Stimulated activated CD4-positive, alpha-beta T cell treated with anti-CD3 and anti-CD28 coated beads, Interleukin-15, amount 100 ng/mL, for 24 hours (primary cell): ENCODE measurements around the gene CRYGN.

Source experiments
- DNase-seq: peaks from one replicate; pipeline ENCODE4 v3.0.0-alpha.2; 2020

Gene CRYGN

DNA sequence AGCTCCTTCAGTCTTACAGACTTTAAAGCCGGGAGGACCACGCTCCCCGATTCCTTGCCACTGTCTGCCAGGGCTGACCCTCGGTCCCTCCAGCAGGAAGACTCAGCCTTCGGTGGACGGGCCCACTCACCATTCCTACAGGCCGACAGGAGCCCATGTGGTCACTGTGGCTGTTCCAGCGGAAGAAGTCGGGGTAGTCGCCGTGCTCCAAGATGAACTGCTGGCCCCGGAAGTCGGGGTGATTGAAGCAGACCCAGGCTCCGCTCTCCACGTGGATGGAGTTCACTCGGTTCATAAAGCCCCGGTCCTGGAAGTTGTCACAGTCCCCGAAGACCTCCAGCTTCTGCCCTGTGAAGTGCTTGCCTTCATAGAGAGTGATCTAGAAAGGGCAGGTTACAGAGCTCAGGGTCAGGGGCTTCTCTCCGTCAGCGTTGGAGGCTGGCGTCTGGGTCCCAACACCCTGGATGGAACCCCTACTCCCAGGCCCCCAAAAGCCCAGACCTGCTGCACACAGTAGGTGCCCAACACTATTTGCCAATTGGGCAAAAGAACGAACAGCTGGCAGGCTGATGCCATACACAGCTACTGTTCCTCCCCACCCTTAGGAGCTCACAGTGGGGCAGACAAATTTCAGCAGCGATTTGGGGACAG, 1.9 kb downstream of the CRYGN start:
- DNase-seq, result no peak

DNA sequence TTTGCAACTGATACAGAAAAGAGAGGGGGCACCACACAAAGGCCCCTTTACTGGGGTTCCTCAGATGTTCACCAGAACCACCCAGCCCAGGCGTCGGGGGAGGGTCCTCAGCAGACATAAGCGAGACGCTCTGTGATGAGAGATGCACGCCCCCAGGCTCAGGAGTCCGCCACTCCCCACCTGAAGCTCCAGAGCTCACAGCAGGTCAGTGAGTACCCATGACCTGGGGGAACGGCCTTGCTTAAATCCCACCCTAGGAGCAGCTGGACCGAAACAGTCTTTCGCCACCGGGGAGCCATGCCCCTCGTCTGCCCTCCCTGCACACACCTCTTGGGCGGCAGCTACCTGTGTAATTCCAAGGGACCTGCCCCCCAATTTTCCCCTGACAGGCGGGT, 2.8 kb downstream of the CRYGN start:
- DNase-seq, result no peak

DNA sequence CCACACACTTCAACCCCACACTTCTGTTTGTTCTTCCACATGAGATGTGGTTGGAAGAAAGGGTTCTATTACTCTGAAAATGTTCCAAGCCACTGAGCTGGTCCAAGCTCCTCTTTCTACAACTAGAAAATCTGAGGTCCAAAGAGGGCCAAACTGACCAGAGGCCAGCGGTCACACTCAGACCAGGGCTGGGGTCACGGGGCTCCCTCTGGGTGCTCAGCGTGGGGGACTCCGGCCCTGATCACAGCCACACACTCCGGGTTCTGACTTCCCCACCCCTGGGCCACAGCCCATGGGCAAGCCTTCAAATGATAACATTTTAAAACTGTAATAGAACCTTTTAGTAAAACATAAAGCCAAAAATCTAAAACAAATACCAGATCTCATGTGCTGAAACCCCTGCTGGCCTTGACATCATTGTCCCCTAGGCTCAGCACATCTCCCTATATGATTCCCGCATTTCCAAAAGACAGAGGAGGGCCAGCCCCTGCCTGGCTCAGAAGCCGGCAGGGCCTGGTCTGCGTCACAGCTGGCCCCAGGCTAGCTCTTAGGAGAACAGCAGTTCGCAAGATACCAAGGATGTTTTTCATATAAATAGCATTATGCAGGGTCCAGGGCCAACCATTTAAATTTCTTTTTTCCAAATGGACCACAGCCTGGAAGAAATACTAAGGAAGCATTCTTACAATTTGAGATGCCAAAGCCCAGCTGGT, 3.3 kb downstream of the CRYGN start:
- DNase-seq, result no peak

DNA sequence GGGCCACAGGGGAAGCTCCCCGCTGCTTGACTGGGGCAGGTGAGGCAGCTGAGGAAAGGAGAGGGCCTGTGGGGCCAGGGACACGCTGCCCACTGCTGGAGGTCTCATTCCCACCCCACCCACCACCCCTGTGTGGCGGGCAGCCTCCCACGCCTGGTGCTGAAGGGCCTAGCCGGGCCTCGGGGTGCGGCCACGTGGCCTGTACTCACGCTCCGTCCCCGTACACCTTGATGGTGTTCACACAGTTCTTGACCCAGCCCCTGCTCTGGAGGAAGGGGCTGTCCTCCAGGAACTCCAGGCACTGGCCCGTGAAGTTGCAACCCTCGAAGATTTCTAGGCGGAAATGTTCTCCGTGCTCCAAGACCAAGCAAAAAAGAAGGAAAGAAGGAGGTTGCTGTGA, 4.0 kb downstream of the CRYGN start:
- no peak for DNase-seq

DNA sequence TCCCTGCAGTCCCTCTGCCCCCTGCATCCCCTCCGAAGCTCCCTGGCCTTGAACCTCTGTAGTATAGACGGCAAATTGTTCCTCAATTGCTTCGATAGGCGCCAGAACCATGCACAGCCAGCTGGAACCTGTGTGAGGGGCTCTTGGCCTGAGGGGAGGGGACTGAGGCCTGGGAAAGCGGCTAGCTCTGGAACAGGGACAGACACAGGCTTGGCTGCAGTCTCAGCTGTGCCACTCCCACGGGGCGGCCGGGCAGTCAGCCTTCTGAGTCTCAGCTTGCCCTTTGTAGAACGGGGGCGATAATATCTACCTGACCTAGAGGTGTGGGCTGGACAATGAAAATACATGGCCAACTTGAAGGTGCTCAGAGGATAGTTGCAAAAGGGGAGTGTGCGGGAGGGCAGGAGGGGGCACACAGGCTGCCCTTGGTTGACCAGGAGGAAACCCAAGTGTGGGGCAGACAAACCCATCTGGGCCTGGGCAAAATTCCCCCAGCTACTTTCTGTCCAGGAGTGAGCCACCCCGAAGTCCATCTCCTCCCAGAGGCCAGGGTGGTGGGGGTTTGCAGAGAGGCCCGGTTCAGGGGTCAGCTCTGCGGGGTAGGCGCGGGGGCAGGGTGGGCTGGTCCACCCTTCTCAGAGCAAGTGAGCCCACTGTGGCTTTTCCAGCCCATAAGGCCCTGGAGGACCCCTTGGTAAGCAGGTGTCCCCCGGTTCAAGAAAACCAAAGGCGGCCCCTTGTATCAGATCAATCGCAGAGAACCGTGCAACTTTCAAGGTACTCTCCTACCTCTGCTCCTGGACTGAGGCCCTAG, 4.6 kb downstream of the CRYGN start:
- DNase-seq, result no peak

DNA sequence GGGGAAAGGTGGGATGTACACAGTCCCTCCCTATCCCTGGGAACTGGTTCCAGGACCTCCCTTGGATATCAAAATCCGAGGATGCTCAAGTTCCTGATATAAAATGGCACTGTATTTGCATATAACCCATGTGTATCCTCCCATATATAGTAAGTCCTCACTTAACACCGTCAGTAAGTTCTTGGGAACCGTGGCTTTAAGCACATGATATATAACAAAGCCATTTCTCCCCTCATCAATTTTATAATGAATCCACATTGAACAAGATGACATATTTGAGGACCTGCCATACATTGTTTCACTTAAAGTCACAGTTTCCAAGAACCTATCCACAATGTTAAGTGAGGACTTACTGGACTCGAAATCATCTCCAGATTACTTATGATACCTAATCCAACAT, 5.4 kb downstream of the CRYGN start:
- no peak for DNase-seq

DNA sequence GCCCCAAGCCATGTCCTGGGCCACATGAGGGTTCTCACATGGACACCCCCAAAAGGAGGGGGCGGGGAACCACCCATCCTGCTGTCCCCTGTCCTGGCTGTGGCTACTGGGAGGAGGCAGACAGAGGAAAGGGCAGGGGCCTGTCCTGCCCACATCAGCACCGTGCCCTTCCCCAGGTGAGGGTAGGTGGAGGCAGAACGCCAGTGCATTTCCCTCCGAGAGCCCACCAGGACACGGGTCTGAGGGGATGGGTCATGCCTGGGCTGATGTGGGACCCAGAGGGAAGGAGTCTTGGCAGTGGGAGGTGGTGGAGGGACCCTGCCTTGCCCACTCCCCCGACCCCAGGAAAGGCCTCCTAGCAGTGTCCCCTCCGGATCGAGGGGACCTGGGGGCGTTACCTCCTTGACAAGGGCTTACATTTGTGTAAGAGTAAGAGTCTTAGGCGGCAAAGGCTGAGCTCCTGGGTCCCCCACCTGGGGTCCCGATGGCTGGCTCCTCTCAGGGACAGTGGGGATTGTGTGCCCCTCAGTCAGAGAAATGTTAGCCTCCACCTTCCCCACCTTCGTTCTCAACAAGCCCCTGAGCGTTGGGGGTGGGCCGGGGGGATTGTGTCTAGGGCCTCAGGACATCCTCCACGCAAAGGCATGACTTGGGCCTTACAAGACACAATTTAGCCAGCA, 6.1 kb downstream of the CRYGN start:
- no peak for DNase-seq

DNA sequence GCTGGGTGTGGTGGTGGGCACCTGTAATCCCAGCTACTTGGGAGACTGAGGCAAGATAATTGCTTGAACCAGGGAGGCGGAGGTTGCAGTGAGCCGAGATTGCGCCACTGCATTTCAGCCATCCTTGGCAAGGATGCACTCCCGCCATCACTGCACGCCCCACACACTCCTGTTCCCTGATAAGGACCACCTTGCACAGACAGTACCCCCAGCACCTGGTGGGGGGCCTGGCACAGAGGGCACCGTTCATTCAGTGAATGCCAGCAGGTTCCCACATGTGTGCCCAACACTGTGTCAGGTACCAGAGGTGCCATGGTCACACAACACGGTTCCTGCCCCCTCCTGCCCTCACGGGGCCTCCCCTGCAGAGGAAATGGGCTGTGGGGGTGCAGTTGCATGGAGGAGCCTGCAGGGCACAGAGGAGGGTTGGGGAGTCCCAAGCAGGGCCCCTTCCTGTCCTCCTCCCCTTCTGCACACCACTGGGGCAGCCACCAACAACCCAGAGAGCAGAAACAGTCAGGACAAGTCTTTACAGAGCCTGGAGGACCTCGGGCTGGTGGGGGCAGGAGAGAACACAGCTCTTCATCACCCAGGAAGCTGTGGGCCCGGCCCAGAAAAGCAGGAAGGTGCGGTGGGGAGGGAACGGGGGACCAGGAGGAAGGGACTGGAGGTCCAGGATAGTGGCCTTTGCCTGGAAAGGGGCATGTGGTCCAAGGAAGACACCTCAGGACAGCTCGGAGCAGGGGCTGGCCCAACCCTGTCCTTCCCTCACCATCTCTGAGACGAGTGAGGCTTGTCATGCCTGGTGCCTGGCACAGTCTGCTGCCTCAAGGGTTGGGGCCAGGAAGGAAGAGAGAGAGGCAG, 7.1 kb downstream of the CRYGN start:
- DNase-seq, result peak; percentile 68

DNA sequence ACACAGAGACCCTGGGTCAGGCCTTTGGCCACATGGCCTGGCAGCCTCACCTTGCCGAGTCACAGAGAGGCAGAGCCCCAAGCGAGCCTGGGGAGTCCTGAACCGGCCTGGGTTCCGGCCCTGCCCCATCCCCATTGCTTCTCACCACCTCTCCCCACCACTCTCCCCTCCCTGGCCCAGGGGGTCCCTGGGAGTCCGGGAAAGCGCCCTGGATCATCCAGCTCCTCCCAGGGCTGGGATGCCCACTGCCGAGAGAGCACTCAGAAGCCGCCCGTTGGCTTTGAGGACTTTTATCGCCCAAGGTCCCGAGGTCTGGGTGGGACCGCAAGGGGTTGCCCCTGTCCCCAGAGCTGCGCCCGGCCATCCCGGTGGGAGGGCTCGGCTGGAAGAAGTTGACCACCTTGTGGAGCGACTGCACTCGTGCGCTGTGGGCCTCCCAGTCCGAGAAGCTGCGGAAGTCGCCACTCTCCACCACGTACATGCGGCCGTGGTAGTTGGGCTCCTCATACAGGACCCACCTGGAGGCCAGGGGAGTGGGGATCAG, 8.1 kb downstream of the CRYGN start:
- no peak for DNase-seq

DNA sequence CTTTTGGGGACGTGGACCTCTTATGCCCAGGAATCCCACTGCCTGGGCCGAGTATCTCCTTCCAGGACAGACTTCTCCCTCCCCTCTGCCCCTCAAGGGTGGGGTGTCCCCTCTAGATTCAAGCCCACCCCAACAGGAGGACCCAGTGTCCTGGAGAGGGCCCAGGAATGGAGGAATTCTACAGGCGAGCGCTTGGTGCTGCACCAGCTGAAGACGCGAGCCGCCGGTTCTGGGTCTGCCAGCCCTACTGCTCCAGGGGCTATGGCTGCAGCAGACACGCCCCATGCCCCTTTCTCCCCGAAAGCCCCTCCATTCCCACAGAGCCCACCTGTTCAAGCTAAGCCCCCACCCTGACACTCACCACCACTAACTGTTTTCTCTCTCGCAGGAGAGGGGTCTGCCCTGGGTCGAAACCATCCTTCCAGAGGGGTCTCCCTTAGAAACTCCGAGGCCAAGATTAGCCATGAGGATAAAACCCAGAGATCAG, 8.6 kb downstream of the CRYGN start:
- DNase-seq, result no peak

DNA sequence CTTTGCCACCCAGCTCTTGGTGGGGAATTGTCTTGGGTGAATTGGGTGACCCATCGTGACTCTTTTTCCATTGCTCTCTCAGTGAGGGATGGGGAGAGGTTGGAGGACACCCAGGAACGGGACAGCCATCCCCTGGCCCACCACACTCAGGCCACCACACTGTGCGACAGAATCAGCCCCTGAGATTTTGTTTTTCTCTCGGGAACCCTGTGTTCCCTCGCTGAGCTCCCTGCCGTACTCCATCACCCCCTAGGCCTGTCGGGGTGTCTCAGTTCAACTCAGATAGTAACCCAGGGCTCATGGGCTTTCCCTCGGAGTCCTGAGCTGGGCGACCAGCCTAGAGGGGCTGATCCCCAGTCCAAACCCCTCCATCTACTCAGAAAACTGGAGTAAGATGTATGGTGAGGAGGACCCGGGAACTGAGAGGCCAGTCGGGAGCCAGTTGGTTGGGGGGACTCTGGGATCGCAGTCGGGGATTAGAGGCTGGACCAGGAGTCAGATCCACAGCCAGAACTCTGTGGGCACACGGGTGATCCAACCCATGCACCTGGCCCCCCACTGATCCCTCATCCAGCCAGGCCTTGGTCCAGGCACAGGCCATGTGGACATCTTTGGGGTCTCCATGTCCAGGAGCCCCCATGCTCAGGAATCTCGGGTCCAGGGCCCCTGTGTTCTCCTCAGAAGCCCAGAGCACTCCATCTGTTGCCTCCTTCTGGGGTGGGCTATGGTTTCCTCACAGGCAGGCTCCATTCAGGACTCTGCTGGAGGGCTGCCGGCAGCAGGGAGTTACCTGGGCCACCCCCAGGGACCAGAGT, 9.3 kb downstream of the CRYGN start:
- DNase-seq, result no peak

DNA sequence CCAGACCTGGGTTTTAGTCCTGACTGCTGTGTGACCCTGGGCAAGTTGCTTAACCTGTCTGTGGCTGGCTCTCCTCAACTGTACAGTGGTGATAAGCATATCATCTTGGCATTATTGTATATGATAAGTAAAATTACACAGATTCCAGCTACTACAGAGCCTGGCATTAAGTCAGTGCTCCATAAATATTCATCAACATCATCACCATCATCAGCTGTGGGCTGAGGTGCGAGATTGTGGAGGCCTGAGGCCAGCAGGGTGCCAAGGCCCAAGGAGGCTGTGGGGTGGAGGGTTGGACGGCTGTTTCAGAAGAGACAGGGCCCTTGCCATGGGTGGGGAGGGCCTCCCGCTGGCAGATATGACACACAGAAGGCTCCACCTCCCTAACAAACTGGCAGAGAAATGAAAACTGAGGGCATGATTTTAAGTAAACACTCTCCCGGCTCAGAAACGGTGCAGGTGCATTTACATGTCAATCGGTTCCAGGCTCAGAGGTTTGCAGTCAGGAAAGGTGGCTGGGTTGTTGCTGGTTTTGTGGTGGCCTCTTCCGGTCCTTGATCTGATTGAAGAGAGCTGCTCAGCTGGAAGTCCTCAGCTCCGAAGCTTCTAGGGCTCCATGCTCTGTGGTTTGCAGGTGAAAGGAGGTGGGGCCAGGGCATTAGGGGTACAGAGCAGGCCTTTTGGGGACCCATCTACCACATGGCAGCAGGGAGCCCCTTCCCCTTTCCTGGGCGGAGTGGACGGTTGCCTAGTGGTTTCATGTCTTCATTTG, 10.2 kb downstream of the CRYGN start:
- peak; percentile 45 for DNase-seq

DNA sequence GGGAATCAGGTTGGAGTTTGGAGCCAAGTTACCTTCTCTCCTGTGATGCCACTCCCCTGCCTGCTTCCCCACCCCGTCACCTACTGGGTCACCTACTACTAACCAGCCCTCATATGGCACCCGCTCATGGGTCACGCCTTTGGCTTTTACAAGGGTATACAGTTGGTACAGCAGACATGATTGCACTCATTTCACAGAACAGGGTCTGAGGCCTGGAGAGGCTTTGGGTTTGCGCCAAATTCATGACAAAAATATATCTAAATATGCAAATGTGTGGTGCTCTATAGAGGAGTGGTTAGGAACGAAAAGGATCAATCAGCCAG, 10.7 kb downstream of the CRYGN start:
- DNase-seq, result no peak

DNA sequence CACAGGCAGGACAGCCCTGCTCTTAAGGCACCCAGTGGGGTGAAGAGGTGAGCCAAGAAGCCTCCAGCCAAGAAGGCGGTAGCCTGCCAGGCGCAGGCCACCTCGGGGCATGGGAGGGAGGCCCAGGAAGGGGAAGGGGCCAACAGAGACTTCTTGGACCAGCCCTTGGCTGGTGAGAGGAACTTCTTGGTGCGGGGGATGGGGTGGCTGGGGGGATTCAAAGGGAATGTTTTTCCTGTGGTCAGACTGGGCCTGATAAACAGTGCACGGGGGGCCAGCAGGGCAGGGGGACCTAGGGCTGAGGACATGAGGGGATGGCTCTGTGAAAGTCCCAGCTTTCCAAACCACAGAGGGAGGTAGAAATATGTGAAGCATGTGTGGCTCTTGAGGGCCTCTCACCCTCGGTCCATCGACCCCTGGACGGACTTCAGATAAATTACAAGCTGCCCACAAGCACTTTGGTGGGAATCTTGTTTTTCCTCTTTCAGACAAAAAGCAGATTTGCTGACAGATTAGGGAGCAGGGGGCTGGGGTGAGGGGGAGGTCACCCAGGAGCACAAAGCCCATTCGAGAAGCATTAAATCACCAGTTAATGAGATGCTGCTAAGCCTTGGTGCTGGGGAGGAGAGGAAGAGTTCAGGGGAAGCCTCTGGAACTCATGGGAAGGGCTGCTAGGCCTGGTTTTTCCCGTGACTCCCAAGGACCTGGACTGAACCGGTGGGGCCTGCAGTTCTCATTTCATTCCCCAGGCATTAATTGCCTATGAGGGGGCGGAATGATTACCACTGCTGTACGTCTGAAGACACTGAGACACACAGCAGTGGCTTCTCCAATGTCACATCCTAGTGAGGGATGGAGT, 11.3 kb downstream of the CRYGN start:
- no peak for DNase-seq

DNA sequence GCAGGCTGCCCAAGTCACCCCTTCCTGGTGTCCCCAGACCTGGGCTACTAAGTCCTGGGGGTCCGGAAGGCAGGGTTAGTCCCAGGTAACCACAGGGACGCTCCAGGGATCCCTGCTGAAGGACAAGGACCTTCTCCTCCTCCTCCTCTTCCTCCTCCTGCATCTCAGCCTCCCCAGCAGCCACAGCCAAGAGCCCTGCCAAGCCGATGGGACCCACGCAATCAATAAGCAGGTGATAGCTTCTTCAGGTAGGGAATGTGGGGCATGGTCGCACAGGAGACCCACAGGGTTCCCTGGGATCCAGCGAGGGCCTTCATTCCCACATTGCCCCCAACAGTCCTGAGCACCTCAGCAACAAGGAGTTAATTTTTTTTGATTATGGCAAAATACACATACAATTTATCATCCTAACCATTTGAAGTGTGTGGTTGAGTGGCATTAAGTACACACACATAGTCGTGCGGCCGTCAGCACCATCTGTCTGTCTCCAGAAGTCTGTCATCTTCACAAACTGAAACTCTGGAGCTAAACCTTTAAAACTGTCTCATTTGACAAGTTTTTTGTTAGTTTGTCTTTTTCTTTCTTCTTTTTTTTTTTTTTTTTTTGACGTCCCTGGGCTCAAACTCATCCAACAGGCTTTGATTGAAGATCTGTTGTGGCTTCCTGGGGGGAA, 12.1 kb downstream of the CRYGN start:
- no peak for DNase-seq

DNA sequence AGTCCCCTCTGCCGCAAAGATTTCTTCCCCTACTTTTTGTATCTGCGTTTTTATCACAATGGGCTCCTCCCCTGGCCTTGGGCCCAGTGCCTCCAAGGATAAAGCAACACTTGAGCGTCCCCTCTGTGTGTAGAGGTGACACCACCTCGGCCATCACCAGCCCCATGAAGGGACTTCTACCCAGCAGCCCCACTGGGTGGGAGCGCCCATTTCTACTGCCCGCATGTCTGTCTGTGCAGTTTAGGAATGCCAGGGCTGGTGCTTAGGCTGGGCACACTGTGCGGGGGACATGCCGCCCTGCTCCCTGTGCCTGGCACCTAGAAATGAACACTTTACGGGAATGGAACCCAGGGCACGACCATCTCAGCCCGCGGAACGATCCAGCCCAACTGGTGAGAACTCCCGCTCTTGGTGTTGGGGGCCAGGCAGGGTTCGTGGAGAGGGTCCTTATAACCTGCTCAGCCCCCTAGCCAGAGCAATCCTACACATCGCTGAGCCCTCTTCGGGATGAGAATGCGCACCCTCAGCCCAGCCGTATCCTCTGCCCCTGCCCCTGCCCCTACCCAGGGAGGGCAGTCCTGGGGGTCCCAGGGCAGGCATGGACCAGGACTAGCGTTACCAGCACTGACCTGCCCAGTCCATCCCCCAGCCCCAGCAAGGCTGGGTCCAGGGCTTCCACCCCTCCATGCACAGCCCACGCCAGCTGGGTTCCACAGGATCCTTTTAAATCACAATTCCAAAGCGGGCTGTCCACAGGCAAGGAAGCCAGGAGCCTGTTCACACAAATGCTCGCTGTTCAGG, 12.8 kb downstream of the CRYGN start:
- DNase-seq, result no peak

DNA sequence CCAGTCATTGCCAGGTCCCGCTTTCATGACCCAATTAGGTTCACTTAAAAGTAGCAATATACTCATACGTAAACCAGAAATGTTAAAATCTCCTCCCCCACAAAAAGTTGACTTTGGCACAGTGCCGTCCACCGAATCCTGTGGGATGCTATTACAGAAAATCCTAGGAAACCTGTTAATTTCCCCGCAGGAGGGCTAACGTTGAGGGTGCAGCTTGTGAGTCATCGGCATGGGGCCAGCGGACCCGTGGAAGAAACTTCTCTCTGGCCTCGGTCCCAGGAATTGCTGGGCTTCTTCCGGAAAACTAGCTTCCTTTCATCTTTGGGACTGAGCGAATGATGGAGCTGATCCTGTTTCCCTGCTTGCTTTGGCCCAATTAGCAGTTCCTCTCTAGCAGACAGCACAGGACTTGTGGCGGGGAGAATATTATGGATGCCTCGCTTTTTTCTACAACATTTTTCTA, 13.5 kb downstream of the CRYGN start:
- DNase-seq, result no peak
